ENCODE results near the gene PHF13.

The PHF13 gene

GRCh38 chr1:6623269-6623965, 9.9 kb downstream of the PHF13 start:
- no peak for TF ChIP-seq POLR2A (IDR thresholded peaks at IDR 0.05; ENCODE audit: low read length)
- no peak for DNase-seq

DNA sequence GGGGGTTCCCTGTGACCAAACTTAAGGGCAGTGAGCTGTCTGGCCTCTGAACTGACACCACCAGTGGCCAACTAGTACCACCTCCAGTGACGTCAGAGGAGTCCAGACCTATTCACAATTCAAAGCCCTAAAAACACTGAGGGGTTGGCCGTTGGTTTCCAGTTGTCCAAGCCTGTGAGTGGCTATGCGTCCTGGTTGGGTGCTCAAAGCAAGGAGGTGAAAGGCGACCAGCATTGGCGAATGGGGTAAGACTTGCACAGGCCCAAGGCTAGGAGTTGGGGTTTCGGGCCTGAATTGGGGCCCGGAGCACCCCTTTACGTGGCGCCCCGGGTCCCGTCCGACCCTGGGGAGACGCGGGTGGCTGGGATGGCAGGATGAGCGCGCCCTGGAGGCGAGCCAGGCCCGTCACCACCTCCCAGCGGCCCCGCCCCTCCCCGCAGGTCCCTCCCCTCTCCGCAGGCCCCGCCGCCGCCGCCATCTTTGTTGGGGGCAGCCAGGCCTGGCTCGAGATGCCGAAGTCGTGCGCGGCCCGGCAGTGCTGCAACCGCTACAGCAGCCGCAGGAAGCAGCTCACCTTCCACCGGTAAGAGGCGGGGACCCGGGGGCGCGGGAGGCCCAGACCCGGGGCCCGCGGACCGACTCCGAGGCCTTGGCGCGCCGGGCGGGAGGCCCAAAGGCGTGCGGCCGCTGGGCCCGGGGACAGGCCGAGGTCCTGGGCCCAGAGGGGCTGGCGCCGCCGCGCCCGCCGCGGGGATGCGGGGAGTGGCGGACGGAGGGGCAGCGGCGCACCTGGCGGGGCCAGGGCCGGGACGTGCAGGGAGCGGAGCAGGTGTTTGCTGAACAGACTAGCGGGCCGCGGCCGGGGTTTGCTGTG, 11.4 kb downstream of the PHF13 start, which contains the start of gene THAP3:
THAP3 (plus strand) TSS at position 159 of the 874 bp plus-strand sequence; CDS start at position 510, 351 bp downstream.
- TF ChIP-seq GATA1 (IDR thresholded peaks at IDR 0.05; ENCODE audit: low read depth, low read length) (no peak), POLR2A (IDR thresholded peaks at IDR 0.05; ENCODE audit: low read length) (no peak)
- peak; percentile 91 to 95 for DNase-seq

DNA sequence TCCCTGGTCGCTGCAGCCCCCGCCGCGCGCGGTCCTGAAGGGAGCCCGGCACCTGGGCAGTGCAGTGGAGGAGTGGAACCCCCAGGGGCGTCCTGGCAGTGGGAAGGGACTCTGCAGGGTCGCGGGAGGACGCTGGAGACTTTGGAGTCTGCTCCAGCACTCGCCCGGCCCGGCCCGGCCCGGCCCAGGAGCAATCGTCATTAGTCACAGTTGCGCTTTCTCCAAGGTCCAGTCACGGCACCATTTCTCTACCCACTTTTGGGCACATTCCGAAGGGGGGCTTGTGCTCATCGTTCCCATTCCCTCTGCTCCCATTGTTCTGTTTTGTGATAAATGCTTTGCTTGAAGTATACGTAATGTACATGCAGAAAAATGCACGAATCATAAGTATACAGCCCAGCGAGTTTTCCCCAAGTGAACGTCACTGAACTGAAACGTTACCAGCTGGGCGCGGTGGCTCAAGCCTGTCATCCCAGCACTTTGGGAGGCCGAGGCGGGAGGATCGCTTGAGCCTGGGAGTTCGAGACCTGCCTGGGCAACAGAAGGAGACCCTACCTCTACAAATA, 12.1 kb downstream of the PHF13 start:
- peak; percentile 65 to 70 for DNase-seq

DNA sequence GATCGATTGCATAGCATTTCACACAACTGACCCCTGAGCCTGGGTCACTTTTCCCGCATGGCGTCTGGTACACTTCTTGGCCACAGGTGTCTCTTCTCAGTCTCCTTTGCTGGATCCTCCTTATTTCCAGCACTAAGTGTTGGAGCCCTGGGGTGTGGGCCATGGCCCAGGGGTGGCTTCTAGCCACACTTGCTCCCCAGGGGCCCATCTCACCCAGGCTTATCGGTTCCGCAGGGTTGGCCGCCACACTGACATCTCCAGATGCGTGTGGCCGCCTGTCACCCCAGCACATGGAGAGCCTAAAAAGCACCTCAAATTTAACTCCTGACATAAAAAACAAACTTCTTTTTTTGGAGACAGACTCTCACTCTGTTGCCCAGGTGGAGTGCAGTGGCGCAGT, 13.5 kb downstream of the PHF13 start:
- DNase-seq: no peak
- TF ChIP-seq POLR2A (IDR thresholded peaks at IDR 0.05; ENCODE audit: low read length) (no peak), GATA1 (IDR thresholded peaks at IDR 0.05; ENCODE audit: low read depth, low read length) (no peak)

More for the DNA sequence above, 12.1 kb downstream of the PHF13 start:
- no peak for TF ChIP-seq POLR2A (IDR thresholded peaks at IDR 0.05; ENCODE audit: low read length)
- TF ChIP-seq GATA1 (IDR thresholded peaks at IDR 0.05; ENCODE audit: low read depth, low read length): no peak

GRCh38 chr1:6627841-6628545, 14.5 kb downstream of the PHF13 start:
- no peak for DNase-seq
- TF ChIP-seq GATA1 (IDR thresholded peaks at IDR 0.05; ENCODE audit: low read depth, low read length): no peak
- TF ChIP-seq POLR2A (IDR thresholded peaks at IDR 0.05; ENCODE audit: low read length): no peak

DNA sequence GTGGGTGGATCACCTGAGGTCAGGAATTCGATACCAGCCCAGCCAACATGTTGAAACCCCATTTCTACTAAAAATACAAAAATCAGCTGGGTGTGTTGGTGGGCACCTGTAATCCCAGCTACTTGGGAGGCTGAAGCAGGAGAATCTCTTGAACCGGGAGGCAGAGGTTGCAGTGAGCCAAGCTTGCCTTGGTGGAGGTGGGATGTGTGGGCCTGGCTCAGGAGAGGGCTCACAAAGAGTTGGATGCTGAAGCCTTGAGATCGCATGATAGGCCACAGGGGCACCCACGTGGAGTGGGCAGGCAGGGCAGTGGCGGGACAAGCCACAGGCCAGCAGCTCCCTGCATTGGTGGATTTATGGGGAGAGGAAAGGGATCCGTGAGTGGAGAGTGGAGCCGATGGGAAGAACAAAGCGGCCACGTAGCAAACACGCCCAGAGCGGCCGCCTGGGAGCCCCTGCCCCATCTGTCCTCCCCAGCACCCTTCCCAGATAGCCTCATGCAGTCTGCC, 15.5 kb downstream of the PHF13 start:
- TF ChIP-seq GATA1 (IDR thresholded peaks at IDR 0.05; ENCODE audit: low read depth, low read length): no peak
- no peak for TF ChIP-seq POLR2A (IDR thresholded peaks at IDR 0.05; ENCODE audit: low read length)
- DNase-seq: no peak

DNA sequence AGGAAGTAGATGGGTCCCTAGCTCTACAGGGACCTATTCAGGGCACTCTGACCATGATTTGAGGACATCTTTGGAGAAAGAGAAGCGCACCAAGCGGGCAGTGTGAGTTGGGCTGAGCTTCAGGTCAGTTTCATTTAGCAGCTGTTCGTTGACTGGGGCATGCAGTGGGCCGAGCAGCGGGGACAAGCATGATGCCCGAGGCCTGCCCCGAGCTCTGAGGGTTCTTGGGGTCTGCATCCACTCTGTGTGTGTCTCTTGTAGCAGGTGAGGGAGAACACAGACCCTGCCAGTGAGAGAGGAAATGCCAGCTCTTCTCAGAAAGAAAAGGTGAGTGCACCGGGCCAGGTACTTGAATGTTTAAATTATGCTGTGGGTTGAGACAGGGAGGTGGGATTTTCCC, 16.5 kb downstream of the PHF13 start:
- no peak for DNase-seq
- TF ChIP-seq GATA1 (IDR thresholded peaks at IDR 0.05; ENCODE audit: low read depth, low read length): no peak
- no peak for TF ChIP-seq POLR2A (IDR thresholded peaks at IDR 0.05; ENCODE audit: low read length)

- TF ChIP-seq GATA1 (IDR thresholded peaks at IDR 0.05; ENCODE audit: low read depth, low read length) (no peak), POLR2A (IDR thresholded peaks at IDR 0.05; ENCODE audit: low read length) (no peak)
- no peak for DNase-seq
These were observed 17.5 kb downstream of the PHF13 start for GRCh38 chr1:6631058-6631457.

DNA sequence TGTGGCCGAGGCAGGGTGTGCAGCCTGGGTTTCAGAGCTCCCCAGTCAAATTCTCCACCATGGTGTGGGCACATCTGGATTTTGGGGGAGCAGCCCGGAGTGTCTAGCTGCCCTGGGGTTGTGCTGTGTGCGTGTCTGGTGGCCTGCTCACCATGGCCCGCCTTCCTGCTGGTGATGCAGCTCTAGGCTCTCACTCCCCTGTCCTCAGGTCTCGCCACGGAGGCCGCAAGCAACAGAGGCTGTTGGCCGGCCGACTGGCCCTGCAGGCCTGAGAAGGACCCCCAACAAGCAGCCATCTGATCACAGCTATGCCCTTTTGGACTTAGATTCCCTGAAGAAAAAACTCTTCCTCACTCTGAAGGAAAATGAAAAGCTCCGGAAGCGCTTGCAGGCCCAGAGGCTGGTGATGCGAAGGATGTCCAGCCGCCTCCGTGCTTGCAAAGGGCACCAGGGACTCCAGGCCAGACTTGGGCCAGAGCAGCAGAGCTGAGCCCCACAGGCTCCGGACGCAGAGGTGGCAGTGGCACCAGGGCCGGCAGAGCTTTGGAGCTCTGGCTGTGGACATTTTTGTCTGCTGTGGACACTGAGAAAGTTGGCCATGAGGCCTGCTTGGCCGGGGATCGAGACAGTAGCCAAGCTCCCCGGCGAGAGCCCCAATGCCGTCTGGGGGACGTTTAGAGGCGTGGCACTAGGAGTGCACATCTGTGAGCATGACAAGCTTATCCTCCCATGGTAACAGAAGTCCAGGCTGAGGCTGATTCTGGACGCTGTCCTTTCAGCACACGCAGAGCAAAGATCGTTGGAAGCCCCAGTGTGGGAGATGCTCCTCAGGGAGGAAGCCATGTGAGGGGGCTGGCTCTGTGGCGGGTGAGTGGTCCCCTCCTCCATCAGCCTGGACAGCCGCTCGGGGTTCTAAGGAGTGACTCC, 19.3 kb downstream of the PHF13 start:
- TF ChIP-seq GATA1 (IDR thresholded peaks at IDR 0.05; ENCODE audit: low read depth, low read length) (no peak), POLR2A (IDR thresholded peaks at IDR 0.05; ENCODE audit: low read length) (no peak)
- no peak for DNase-seq

DNA sequence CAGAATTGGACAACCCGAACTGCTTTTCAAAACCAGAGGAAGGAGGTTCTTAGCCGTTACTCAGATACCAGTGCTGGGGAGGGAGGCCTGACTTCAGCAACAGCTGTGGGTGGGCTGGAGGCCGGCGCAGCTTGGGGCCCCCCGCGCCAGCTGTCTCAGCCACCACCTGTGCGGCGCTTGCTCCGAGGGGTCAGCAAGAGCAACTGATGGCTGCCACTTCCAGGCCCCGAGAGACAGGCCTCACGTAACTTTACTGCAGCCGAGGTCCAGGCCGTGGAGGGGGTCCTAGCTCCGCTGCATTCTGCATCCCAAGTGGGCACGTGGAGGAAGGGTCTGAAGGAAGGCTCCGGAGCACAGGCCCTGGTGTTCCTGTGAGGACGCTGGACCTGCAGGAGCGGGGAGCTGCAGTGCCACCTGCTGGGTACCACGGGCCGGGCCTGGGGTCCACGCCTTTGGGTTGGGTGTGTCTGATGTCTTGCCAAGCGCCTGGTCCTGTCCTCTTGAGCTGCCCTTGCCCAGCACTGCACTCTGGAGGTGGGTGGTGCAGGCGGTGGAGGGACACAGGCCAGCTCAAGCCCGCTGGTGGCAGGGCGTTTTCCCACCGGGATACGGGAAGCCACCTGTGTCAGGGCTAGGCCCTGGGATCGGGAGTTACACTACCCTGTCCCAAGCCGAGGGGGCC, 21.0 kb downstream of the PHF13 start:
- DNase-seq: peak; percentile 58 to 69
- no peak for TF ChIP-seq GATA1 (IDR thresholded peaks at IDR 0.05; ENCODE audit: low read depth, low read length)
- no peak for TF ChIP-seq POLR2A (IDR thresholded peaks at IDR 0.05; ENCODE audit: low read length)

DNA sequence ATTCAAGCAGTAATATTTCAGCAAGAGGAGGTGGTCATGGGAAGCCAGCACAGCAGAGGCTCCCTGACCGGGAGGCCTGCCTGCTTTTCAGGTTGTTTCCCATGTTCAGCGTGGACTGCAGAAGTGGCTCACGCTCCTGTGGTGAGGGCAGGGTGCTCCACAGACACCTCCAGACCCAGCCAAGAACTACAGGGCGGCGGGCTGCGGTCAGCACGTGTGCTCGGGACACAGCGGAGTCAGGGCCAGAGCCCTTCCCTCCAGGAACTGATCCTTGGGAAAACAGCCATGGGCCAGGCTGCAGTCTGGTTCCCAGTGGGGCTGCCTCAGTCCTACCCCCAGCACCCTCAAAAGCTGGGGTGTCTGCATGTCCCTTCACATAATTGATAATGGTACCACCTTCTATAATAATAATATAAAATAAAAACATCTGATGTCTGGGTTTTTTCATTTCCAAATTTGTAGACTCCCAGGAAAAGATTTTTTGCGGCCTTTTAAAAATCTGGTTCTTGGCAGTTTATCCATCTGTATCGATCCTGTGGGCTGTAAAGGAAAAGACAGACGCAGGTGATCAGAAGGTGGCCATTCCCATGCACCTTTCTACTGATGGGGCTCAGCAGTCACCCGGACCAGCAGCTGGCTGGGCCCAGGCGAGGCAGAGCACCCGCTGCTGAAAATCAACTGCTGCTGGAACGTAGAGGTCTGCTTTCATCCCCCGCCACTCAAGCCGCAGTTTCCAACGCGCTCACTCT, 21.8 kb downstream of the PHF13 start:
- TF ChIP-seq GATA1 (IDR thresholded peaks at IDR 0.05; ENCODE audit: low read depth, low read length): no peak
- TF ChIP-seq POLR2A (IDR thresholded peaks at IDR 0.05; ENCODE audit: low read length): no peak
- no peak for DNase-seq

Measured in erythroblast (primary cell).